ENCODE data around the gene ABCC1. TPM values are rescaled to one million over a fixed set of nuclear protein-coding genes. Genes with fewer than 3 reads are reported as not detected.
"Not testable (repeated sequence)": the region's sequence is repeated elsewhere in the genome, so short reads cannot be mapped to it uniquely, and the experiment has no call there.

The ABCC1 gene
- total RNA-seq, 4 donors from 2014 or later, result 17.3 to 105 (median 28.3) TPM

DNA sequence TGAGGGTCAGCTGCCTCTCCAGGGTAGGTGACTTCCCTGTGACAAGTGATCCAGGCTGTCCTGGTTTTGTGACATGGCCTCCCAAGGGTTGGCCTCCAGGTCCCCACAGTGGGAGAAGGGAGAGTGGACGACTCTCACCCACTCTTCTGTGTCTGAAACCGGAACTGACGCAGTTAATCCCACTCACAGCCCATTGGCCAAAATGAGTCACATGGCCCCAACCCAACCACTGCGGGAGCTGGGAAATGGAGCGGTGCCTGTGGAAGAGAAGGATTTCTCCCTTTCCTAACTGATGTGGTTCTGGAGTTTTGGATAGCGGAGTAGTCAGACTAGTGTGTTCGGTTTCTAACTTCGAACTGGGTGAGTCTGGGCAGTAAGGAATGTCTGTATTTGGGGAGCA is 194.5 kb downstream of the ABCC1 start:
- no peak for TF ChIP-seq POLR2A (IDR thresholded peaks at IDR 0.05)
- Histone ChIP-seq H3K4me3 (no peak overlapping the region), H3K9me3 (no peaks in the 10 kb centered on the region), H3K36me3 (peaks cover 0 to 41% (median 0%) of the 10 kb centered on the region in 3 donors), H3K27ac (no peak overlapping the region), H3K27me3 (no peaks in the 10 kb centered on the region), H3K4me1 (no peaks in the 10 kb centered on the region)
- DNase-seq, result no peak

DNA sequence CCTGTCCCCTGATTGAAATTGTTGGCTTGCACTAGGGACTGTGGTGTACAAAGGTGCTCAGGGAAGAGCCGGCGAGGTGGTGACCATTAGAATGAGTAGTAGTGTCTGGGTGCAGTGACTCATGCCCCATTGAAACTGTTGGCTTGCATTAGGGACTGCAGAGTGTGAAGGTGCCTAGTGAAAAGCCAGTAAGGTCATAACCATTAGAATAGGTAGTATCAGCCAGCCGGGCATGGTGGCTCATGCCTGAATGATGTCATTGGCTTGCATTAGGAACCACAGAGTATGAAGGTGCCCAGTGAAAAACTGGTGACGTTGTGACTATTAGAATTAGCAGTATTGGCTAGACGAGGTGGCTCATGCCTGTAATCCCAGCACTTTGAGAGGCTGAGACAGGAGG is 195.0 kb downstream of the ABCC1 start:
- Histone ChIP-seq H3K27ac (no peak overlapping the region), H3K4me1 (no peaks in the 10 kb centered on the region), H3K4me3 (no peak overlapping the region), H3K27me3 (no peaks in the 10 kb centered on the region), H3K36me3 (peaks cover 0 to 37% (median 0%) of the 10 kb centered on the region in 3 donors), H3K9me3 (no peaks in the 10 kb centered on the region)
- no peak for DNase-seq
- TF ChIP-seq, protein P1, sequence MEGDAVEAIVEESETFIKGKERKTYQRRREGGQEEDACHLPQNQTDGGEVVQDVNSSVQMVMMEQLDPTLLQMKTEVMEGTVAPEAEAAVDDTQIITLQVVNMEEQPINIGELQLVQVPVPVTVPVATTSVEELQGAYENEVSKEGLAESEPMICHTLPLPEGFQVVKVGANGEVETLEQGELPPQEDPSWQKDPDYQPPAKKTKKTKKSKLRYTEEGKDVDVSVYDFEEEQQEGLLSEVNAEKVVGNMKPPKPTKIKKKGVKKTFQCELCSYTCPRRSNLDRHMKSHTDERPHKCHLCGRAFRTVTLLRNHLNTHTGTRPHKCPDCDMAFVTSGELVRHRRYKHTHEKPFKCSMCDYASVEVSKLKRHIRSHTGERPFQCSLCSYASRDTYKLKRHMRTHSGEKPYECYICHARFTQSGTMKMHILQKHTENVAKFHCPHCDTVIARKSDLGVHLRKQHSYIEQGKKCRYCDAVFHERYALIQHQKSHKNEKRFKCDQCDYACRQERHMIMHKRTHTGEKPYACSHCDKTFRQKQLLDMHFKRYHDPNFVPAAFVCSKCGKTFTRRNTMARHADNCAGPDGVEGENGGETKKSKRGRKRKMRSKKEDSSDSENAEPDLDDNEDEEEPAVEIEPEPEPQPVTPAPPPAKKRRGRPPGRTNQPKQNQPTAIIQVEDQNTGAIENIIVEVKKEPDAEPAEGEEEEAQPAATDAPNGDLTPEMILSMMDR (IDR thresholded peaks at IDR 0.05), result no peak
- TF ChIP-seq POLR2A (IDR thresholded peaks at IDR 0.05), result no peak

DNA sequence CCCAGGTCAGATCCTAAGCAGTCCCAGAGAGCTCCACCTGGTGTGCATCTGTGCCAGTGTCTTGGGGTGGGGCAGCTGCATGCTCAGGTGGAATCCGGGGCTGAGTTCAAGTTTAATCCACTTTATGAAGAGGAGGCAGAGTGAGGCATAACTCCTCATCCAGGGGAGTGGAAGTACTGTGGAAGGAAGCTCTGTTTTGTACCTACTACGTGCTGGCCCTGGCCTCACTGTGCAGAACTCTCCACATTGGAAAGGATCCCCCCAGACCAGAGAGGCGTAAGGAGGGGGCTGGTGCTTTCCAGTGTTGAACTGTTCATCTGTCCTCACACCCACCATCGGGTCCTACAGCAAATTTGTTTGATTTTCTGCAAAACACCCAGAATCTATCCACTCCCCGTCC is 195.9 kb downstream of the ABCC1 start:
- peaks cover 0 to 31% (median 0%) of the 10 kb centered on the region in 3 donors for H3K36me3 ChIP-seq
- no peak overlapping the region for H3K4me3 ChIP-seq
- H3K27me3 ChIP-seq, result no peaks in the 10 kb centered on the region
- DNase-seq, result no peak
- TF ChIP-seq, protein P1 (IDR thresholded peaks at IDR 0.05), result no peak
- no peak for TF ChIP-seq POLR2A (IDR thresholded peaks at IDR 0.05)
- H3K9me3 ChIP-seq, result no peaks in the 10 kb centered on the region
- H3K27ac ChIP-seq, result no peak overlapping the region
- H3K4me1 ChIP-seq, result peaks cover 0 to 8% (median 0%) of the 10 kb centered on the region in 4 donors

DNA sequence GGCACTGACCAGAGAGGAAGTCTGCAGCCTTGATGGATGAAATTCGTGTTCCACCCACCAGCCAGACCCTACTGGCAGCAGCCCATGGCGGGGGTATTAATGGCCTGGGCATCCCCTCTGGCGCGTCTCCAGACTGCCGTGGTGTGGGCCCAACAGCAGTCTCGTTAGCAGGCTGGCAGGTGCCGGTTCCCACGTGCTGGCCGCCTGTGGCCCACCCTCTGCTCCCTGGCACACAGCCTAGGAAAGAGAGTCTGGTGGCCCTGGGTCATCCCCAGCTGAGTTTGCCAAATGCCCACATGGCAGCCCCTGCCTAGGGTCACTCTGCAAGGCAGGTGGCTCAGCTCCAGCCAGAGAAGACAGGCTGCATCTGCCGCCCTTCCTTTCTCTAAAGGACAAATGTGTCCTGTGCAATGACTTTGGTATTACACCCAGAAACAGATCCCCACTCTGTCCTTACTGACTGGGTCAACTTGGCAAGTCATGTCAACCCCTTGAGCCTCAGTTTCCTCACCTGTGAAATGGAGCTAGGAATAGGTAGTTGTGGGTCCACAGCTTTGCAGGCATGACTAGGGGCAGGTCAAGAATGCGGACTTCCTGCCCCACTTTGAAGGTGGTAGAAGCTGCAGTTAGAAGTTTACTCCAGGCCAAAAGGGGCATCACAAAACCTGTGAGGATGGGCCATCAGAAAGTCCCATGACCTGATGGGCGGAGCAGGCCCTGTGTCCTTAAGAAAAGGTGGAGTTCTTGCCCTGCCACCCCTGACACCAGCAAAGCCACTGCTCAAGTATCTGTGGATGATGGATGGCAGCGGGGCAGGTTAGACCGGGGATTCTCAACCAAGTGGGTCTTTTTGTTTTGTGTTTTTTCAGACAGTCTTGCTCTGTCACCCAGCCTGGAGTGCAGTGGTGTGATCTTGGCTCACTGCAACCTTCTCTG is 197.2 kb downstream of the ABCC1 start:
- Histone ChIP-seq H3K4me1 (peaks cover 0 to 12% (median 0%) of the 10 kb centered on the region in 4 donors), H3K36me3 (peaks cover 0 to 18% (median 0%) of the 10 kb centered on the region in 3 donors), H3K27ac (no peak overlapping the region), H3K27me3 (no peaks in the 10 kb centered on the region), H3K9me3 (no peaks in the 10 kb centered on the region), H3K4me3 (no peak overlapping the region)
- DNase-seq, result peak in 1 of 3 donors; percentile 40
- no peak for TF ChIP-seq POLR2A (IDR thresholded peaks at IDR 0.05)
- TF ChIP-seq, protein P1 (IDR thresholded peaks at IDR 0.05), result no peak

DNA sequence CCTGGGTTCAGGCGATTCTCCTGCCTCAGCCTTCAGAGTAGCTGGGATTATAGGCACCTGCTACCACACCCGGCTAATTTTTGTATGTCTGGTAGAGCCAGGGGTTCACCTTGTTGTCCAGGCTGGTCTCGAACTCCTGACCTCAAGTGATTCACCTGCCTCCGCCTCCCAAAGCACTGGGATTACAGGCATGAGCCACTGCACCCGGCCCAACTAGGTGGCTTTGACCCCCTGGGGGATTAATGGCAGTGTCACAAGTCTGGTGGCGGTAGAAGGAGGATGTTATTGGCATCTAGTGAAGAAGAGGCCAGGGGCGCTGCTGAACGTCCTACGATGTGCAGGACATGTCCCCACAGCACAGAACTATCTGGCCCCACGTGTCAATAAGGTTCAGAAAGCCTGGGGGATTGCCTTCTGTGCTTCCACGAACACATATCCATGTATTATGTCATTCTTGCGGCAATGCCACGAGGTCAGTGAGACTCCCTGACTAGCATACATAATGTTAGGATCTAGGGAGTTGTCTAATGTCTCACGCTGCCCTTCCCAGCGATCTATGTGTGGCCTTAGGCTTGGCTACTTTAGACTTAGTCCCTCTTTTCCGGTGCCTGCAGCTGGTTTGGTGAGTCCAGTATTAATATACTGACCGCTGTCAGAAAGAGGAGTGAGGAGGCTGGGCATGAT is 198.0 kb downstream of the ABCC1 start:
- Histone ChIP-seq H3K4me3 (no peak overlapping the region), H3K4me1 (peaks cover 0 to 12% (median 0%) of the 10 kb centered on the region in 4 donors), H3K36me3 (peaks cover 0 to 10% (median 0%) of the 10 kb centered on the region in 3 donors), H3K27me3 (no peaks in the 10 kb centered on the region), H3K27ac (no peak overlapping the region), H3K9me3 (no peaks in the 10 kb centered on the region)
- peak in 1 of 3 donors; percentile 15 for DNase-seq
- TF ChIP-seq, protein P1 (IDR thresholded peaks at IDR 0.05), result no peak
- TF ChIP-seq POLR2A (IDR thresholded peaks at IDR 0.05), result no peak

DNA sequence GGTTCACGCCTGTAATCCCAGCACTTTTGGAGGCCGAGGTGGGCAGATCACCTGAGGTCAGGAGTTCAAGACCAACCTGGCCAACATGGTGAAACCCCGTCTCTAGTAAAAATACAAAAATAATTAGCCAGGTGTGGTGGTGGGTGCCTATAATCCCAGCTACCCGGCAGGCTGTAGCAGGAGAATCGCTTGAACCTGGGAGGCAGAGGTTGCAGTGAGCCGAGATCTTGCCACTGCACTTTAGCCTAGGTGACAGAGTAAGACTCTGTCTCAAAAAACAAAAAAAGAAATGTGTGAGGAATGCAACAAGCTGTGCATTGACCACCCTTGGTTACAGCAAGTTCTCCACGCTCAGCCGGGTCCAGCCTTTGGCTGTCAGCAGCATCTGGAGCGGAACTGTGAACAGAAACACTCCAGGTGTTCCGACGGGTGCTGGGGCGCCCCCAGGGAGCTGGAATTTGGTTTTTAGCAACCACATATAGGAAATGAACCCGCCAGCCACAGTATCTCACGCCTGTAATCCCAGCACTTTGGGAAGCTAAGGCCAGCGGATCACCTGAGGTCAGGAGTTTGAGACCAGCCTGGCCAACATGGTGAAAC is 198.7 kb downstream of the ABCC1 start:
- H3K27ac ChIP-seq, H3K9me3 ChIP-seq, H3K27me3 ChIP-seq, H3K4me3 ChIP-seq, DNase-seq, H3K36me3 ChIP-seq: not testable (repeated sequence)
- H3K4me1 ChIP-seq, result peaks cover 0 to 12% (median 0%) of the 10 kb centered on the region in 4 donors

Measured in Peyer's patch (tissue), 4 donors.